ENCODE measurements around the gene NPBWR2. TPM values are rescaled to one million over a fixed set of nuclear protein-coding genes. Genes with fewer than 3 reads are reported as not detected.
"Not testable (repeated sequence)": the region's sequence is repeated elsewhere in the genome, so short reads cannot be mapped to it uniquely, and the experiment has no call there.

NPBWR2 gene
- total RNA-seq, 4 donors from 2014 or later: not detected

DNA sequence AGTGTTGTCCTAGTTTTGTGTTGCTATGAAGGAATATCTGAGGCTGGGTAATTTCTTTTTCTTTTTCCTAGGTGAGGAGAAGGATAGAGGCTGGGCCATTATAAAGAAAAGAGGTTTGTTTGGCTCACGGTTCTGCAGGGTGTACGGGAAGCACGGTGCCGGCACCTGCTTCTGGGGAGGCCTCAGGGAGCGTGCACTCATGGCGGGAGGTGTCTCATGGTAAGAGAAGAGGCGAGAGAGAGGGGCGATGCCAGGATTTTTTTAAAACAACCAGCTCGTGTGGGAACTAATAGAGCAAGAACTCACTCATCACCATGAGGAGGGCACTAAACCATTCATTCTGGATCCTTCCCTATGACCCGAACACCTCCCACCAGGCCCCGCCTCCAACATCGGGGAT, 14.2 kb upstream of the NPBWR2 start:
- Histone ChIP-seq H3K4me1 (peaks cover 0 to 9% (median 3%) of the 10 kb centered on the region in 3 donors), H3K4me3 (no peak overlapping the region), H3K27ac (no peak overlapping the region), H3K27me3 (peaks cover 41% of the 10 kb centered on the region), H3K9me3 (no peaks in the 10 kb centered on the region), H3K36me3 (no peaks in the 10 kb centered on the region)
- TF ChIP-seq POLR2AphosphoS5 (IDR thresholded peaks at IDR 0.05) (no peak), POLR2A (IDR thresholded peaks at IDR 0.05) (no peak), EP300 (IDR thresholded peaks at IDR 0.05) (no peak)
- TF ChIP-seq, protein P1, sequence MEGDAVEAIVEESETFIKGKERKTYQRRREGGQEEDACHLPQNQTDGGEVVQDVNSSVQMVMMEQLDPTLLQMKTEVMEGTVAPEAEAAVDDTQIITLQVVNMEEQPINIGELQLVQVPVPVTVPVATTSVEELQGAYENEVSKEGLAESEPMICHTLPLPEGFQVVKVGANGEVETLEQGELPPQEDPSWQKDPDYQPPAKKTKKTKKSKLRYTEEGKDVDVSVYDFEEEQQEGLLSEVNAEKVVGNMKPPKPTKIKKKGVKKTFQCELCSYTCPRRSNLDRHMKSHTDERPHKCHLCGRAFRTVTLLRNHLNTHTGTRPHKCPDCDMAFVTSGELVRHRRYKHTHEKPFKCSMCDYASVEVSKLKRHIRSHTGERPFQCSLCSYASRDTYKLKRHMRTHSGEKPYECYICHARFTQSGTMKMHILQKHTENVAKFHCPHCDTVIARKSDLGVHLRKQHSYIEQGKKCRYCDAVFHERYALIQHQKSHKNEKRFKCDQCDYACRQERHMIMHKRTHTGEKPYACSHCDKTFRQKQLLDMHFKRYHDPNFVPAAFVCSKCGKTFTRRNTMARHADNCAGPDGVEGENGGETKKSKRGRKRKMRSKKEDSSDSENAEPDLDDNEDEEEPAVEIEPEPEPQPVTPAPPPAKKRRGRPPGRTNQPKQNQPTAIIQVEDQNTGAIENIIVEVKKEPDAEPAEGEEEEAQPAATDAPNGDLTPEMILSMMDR (IDR thresholded peaks at IDR 0.05): no peak
- 80 to 81% methylated on average over 7 to 10 of the region's 12 CpGs for WGBS, 2 donors (ENCODE audit: low coverage in 1 of 2)
- ATAC-seq: no peak

DNA sequence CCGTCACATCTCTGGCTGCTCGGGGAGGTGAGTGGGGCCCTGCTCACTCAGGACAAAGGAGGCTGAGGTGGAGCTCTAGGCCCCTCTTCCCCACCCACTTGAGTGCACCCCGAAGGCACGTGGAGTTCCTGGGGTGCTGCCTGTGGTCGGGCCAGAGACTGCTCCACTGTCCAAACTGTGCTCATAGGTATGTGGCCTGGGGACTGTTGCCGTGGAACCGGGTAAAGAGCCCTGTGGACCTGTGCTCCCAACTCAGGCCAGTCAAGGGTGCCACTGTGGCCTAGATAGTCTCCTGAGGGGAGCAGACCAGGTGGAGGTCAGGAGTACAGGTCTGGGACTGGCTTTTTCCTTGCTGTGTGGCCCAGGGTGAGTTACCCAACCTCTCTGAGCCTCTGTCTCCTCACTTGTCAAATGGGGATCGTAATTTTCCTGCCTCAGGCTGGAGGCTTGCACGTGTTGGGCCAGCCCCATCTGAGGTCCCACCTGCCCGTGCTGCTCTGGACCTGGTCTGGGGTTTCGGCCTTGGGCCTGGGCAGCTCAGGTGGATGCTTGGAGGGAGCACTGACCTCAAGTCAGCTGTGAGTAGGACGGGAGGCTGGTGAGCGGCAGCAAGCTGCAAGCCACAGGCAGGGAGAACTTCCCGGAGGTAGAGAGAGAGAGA, 12.4 kb upstream of the NPBWR2 start:
- no peak for ATAC-seq

DNA sequence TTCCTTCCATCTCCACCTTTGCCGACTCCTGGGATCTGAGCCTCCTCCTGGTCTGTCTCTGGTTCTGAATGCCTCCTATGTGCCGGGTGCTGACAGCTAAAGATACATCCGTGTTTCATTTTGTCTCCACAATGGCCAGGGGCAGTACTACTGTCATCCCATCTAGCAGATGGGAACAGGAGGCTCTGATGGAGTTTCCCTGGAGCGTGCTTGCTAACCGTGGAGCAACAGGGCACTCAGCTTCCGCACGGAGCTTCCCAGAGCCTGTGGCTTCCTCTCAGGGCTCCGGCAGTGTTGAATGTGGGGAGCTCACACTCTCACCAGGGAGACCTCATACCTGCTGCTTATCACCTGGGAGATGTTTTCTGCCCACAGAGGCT, 11.9 kb upstream of the NPBWR2 start:
- H3K27ac ChIP-seq: no peak overlapping the region
- no peaks in the 10 kb centered on the region for H3K36me3 ChIP-seq
- H3K4me1 ChIP-seq: peaks cover 0 to 9% (median 3%) of the 10 kb centered on the region in 3 donors
- H3K4me3 ChIP-seq: no peak overlapping the region
- WGBS, 2 donors (ENCODE audit: low coverage in 1 of 2): no CpG with 5 or more reads among the region's 8 CpGs
- ATAC-seq: no peak
- peaks cover 34% of the 10 kb centered on the region for H3K27me3 ChIP-seq
- no peaks in the 10 kb centered on the region for H3K9me3 ChIP-seq
- TF ChIP-seq, protein P1 (IDR thresholded peaks at IDR 0.05): no peak
- no peak for TF ChIP-seq POLR2AphosphoS5 (IDR thresholded peaks at IDR 0.05)
- TF ChIP-seq EP300 (IDR thresholded peaks at IDR 0.05): no peak
- no peak for TF ChIP-seq POLR2A (IDR thresholded peaks at IDR 0.05)

More for the DNA sequence above, 12.4 kb upstream of the NPBWR2 start:
- H3K9me3 ChIP-seq: no peaks in the 10 kb centered on the region
- TF ChIP-seq EP300 (IDR thresholded peaks at IDR 0.05) (no peak), POLR2A (IDR thresholded peaks at IDR 0.05) (no peak), POLR2AphosphoS5 (IDR thresholded peaks at IDR 0.05) (no peak)
- TF ChIP-seq, protein P1 (IDR thresholded peaks at IDR 0.05): no peak
- H3K36me3 ChIP-seq: no peaks in the 10 kb centered on the region
- H3K4me1 ChIP-seq: peaks cover 0 to 9% (median 3%) of the 10 kb centered on the region in 3 donors
- peaks cover 38% of the 10 kb centered on the region for H3K27me3 ChIP-seq
- H3K4me3 ChIP-seq: peak overlapping the region in 1 of 2 donors; percentile 22
- H3K27ac ChIP-seq: no peak overlapping the region
- WGBS, 2 donors (ENCODE audit: low coverage in 1 of 2): 0% methylated on average over 1 of the region's 14 CpGs; no CpG with 5 or more reads in 1 of the 2 donors

DNA sequence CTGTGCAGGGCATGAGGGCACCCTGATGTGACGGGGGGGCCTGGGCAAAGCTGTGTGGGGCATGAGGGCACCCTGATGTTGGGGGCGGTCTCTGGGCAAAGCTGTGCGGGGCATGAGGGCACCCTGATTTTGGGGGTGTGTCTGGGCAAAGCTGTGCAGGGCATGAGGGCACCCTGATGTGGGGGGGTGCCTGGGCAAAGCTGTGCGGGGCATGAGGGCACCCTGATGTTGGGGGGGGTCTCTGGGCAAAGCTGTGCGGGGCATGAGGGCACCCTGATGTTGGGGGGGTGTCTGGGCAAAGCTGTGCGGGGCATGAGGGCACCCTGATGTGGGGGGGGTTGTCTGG, 10.0 kb upstream of the NPBWR2 start:
- not testable (repeated sequence) for H3K27ac ChIP-seq, H3K4me3 ChIP-seq, H3K4me1 ChIP-seq, ATAC-seq, H3K9me3 ChIP-seq, H3K36me3 ChIP-seq
- H3K27me3 ChIP-seq: peaks cover 24% of the 10 kb centered on the region
- WGBS, 2 donors (ENCODE audit: low coverage in 1 of 2): no CpG with 5 or more reads among the region's 6 CpGs

DNA sequence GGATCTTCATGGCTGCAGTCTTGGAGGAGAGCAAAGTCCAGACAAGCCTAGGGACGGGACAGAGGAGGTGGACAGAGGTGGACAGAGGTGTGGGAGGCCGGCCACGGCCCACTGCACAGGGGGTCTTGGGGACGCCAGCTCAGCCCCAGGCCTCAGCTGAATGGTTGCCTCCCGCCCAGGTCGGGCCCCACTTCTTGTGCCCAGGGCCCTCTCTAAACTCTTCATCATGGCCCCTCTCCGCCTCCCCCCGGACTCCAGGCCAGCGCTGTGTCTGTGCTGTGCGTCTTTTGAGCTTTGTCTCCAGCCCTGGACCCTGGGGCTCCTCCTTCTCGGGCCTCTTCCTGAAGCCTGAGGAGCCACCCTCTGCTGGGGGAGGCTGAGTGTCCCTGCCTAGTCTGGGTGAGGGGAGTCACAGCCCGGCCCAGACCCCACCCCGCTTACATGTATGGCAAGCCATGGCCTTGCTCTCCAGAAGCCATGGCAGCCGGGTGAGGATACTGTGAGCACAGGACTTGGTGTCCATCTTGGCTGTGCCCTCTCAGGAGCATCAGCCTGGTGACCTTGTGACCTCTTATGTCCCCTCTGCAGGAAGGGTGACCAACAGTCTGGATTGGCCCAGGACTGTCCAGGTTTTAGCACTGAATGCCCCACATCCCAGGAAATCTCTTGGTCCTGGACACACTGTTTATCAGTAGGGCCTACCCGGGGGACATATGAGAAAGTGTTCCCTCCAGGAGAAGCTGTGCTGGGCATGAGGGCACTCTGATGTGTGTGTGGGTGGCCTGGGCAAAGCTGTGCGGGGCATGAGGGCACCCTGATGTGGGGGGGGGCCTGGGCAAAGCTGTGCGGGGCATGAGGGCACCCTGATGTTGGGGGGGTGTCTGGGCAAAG, 9.4 kb upstream of the NPBWR2 start:
- no peak for ATAC-seq
- peaks cover 19% of the 10 kb centered on the region for H3K27me3 ChIP-seq
- 67 to 84% methylated on average over 6 of the region's 17 CpGs for WGBS, 2 donors (ENCODE audit: low coverage in 1 of 2)

More for the DNA sequence above, 9.4 kb upstream of the NPBWR2 start:
- no peak overlapping the region for H3K27ac ChIP-seq
- no peaks in the 10 kb centered on the region for H3K36me3 ChIP-seq
- H3K4me1 ChIP-seq: peaks cover 0 to 9% (median 3%) of the 10 kb centered on the region in 3 donors
- no peak overlapping the region for H3K4me3 ChIP-seq
- H3K9me3 ChIP-seq: no peaks in the 10 kb centered on the region
- TF ChIP-seq POLR2A (IDR thresholded peaks at IDR 0.05) (no peak), EP300 (IDR thresholded peaks at IDR 0.05) (no peak), POLR2AphosphoS5 (IDR thresholded peaks at IDR 0.05) (no peak)
- TF ChIP-seq, protein P1 (IDR thresholded peaks at IDR 0.05): no peak
